NCI-H345 treated with DMSO at 0.1 percent for 48 hours (cell line): Measurements from ENCODE around the gene TMEM171.
A peak's percentile ranks its signal among the peaks of the same experiment; 100 is the strongest.

Experiments used
- DNase-seq: peaks from one replicate; lab custom pipeline; 2025; ENCODE audit not compliant: unreplicated experiment; lab: John Stamatoyannopoulos, UW

Gene TMEM171, protein sequence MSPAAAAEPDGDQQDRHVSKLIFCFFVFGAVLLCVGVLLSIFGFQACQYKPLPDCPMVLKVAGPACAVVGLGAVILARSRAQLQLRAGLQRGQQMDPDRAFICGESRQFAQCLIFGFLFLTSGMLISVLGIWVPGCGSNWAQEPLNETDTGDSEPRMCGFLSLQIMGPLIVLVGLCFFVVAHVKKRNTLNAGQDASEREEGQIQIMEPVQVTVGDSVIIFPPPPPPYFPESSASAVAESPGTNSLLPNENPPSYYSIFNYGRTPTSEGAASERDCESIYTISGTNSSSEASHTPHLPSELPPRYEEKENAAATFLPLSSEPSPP

GRCh38 chr5:73120222-73121118, at the start of gene TMEM171:
TMEM171 (plus strand) TSS chr5:73120575; CDS start chr5:73123374, 2,799 bp downstream.
- no peak for DNase-seq

DNA sequence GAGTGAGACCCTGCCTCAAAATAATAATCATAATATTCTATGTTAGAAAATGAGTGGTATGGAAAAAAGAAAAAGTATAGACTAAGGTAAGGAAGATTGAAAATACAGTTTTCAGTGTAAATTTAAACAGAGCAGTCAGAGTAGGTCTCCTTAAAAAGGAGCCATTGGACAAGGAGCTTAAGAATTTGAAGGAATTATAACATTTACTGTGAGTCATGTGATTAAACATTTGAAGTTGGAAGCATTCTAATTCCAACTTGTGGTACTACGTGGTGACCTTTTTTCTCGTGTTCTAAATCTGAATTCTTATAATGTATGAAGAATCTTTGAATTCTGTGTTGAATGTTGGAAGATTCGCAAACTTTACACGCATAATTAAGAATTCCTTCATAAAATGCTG, 39.3 kb upstream of the TMEM171 start:
- no peak for DNase-seq

DNA sequence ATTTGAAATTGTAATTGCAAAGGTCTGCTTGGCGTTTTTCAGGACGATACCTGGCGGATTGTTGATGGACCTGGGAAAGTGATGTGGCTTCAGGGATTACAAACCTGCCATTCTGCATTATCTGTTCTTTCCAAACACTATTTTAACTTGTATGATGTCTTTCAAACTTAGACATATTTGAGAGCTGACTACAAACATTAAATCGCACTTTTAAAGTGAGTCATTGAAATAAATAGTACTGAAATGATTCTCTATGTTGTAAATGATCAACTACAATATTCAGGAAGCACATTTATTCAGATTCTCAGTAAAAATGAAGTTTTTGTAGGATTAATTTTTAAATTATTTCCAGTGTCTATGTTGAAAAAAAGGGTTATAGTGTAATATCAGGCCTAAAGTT, 32.3 kb upstream of the TMEM171 start:
- no peak for DNase-seq

DNA sequence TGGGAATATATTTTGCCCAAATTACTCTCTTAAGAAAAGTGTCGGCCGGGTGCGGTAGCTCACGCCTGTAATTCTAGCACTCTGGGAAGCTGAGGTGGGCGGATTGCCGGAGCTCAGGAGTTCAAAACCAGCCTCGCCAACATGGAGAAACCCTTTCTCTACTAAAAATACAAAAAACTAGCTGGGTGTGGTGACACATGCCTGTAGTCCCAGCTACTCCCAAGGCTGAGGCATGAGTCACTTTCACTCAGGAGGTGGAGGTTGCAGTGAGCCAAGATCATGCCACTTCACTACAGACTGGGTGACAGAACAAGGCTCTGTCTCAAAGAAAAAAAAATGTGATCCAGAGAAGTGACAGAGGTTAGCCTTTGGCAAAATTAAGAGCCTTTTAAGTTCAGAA, 26.4 kb upstream of the TMEM171 start:
- DNase-seq, result no peak

DNA sequence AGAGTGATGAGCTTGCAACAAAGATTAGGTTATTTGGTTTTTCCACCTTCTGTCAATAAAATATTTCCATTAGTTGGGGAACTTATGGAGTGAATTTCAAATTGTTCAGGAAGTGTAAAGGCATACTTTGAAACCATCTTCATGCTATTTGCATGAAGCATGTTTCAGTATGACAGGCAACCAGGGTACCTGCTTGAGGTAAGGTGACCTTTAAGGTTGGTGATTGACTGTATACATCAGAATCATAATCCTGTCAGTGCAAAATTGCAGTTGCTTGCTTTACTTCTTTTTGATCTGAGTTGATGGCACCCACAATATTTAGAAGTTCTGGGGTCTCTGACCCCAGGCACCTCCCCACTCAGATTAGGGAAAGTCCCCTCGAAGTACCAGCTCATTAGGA, 26.0 kb upstream of the TMEM171 start:
- no peak for DNase-seq

GRCh38 chr5:73095564-73096238, 24.7 kb upstream of the TMEM171 start:
- DNase-seq, result no peak

- DNase-seq, result no peak
These were observed 24.2 kb upstream of the TMEM171 start for GRCh38 chr5:73096239-73096575.

GRCh38 chr5:73097740-73098139, 22.6 kb upstream of the TMEM171 start:
- DNase-seq, result no peak

GRCh38 chr5:73100109-73100508, 20.3 kb upstream of the TMEM171 start:
- no peak for DNase-seq

DNA sequence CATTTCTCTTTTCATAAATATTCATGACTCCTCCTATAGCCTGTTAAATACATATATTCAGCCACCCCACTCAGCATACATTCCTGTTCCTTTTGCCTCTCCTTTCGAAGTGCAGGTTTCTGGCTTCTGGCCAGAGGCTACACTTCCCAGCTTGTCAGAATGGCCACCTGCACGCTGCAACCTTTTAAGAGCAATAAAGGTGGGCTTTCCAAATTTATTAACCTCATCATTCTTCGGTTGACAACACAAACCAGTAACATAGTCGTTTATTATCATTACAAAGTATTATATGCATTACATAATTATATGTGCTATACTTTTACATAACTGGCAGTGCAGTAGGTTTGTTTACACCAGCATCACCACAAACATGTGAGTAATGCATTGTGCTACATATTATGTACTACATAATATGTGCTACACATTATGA, 16.5 kb upstream of the TMEM171 start:
- peak; percentile 73 for DNase-seq

DNA sequence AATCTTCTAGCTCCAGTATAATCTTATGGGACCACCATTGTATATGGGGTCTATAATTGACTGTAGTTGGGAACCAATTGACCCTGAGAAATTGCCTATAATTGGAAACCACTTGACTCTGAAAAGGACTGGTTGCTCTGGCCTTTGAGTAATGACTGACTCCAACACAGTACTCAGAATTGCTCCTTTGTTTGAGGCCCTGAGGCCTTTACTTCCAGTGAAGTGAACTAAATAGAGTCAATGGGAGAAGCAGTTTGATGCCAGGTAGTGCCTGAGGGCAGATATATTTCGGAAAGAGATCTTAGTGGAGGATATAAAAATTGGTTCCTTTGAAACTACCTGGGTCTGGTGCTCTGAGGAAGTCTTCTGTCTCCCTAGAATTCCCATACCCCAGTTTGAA, 16.0 kb upstream of the TMEM171 start:
- DNase-seq, result peak; percentile 63

DNA sequence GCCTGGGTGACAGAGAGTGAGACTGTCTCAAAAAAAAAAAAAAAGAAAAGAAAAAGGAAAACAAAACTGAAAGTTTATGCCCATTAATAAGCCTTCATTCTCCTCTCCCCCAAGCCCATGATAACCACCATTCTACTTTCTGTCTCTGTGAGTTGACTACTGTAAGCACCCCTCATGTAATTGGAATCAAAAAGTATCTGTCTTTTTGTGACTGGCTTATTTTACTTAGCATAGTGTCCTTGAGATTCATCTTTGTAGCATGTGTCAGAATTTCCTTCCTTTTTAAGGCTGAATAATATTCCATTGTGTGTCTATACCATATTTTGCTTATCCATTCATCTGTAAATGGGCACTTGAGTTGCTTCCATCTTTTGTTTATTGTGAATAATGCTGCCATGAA, 14.0 kb upstream of the TMEM171 start:
- no peak for DNase-seq

GRCh38 chr5:73110190-73110589, 10.2 kb upstream of the TMEM171 start:
- DNase-seq, result no peak

- no peak for DNase-seq
These were observed 8.8 kb upstream of the TMEM171 start for GRCh38 chr5:73111536-73111935.

DNA sequence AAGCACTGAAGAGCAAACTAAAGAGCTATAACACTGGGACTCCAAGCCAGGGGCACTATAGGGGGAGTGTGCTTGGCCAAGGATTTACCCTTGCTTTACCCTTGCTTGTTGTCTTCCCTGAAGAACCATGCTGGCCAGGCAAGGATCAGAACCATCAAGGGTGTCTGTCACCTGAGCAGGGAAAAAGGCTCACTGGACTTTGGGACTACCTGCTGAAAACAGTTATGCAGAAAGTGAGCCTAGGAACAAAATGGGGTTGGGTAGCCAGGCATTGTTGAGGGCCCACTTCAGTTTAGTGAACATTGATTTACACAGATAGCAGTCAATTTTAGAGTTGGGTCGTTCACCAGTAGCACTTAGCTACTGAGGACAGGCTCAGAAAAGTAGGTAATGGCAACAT, 8.0 kb upstream of the TMEM171 start:
- no peak for DNase-seq

GRCh38 chr5:73114044-73114688, 6.2 kb upstream of the TMEM171 start:
- DNase-seq, result no peak

- DNase-seq, result no peak
These were observed 4.8 kb upstream of the TMEM171 start for GRCh38 chr5:73115399-73116051.

DNA sequence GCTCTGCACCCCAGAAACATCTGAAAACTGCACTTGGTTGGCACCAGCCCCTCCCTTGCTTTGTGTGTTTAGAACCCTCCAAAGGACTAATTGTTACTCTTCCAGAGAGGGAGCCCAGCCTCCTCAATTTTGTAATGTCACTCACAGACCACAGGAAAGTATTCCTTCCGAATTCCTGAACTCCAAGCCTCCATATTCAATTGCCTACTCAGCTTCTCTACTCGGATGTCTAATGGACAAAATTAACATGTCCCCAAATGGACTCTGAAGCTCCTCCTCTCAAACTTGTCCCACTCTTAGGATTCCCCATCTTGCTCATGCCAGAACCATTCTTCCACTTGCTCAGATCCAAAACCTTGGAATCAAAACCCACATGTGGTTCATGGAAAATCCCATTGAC, 3.9 kb upstream of the TMEM171 start:
- no peak for DNase-seq

DNA sequence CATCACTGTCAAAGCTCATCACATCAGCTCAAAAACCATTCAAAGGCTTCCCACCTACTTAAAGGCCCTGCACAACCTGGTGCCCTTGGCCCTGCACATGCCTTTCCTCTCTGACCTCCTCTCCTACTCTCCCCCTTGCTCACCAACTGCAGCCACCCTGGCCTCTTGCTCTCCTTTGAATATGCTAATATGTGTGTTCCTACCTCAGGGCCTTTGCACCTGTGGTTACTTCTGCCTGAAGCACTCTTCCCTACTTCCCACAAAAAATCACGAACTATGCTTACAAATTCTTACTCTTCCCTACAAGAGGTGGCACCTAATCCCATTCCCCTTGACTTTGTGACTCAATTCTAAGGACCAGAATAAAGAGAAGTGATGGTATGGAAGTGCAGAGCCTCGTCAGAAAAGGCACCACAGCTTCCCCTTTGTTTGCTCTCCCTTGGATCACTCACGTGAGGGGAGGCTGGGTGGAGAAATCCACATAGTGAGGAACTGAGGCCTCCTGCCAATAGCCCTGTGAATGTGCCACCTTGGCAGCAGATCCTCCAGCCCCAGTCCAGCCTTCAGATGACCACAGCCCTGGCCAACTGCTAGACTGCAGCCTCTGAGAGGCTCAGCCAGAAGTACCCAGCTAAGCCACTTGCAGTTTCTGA, 3.2 kb upstream of the TMEM171 start:
- no peak for DNase-seq

DNA sequence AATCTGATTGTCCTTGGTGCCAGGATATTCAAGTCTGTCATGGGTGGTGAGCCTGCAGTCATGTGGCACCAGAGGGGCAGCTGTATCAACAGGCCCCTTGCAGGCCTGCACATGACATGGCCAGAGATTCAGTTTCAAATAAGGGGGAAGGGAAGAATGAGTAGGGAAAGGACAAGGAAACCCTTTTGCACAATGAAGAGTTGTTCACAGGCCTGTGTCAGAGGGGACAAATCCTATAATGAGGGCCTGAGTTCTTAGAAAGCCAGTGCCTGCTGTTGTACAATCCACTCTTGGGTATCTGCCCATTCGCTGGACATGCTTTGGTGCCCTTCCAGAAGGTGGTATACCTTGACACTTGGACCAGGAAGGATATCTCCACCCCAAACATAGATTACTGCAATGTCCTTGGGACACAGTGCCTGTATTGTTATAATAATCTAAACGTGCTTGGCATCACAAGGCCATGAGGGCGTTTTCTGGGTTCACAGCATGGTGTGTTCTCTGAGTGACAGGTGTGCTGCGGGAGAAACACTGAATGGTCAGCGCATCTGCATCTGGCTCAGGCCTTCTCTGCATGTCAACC, 1.9 kb upstream of the TMEM171 start:
- DNase-seq, result no peak
